OCI-M1 (cell line): ENCODE data around the gene HCAR3.
"Not testable (repeated sequence)": the region's sequence is repeated elsewhere in the genome, so short reads cannot be mapped to it uniquely, and the experiment has no call there.

Experiments used
- DNase-seq: peaks from one replicate; lab custom pipeline; 2025; lab: John Stamatoyannopoulos, UW

The HCAR3 gene

GRCh38 chr12:122716658-122717057, at the start of gene HCAR3:
HCAR3 (minus strand) TSS chr12:122716811; CDS start chr12:122716737, 74 bp downstream.
- not testable (repeated sequence) for DNase-seq

GRCh38 chr12:122757568-122757967, 41.0 kb upstream of the HCAR3 start:
- DNase-seq = peak; percentile 91

- no peak for DNase-seq
Measured at GRCh38 chr12:122754790-122755189, 38.2 kb upstream of the HCAR3 start.

GRCh38 chr12:122753319-122753650, 36.7 kb upstream of the HCAR3 start:
- peak; percentile 60 for DNase-seq

GRCh38 chr12:122752464-122753318, 36.1 kb upstream of the HCAR3 start, which contains the start of gene DENR:
DENR (plus strand) TSS chr12:122752824; CDS start chr12:122753702, 878 bp downstream.
- peak; percentile 98 for DNase-seq

- peak; percentile 57 for DNase-seq
Measured at GRCh38 chr12:122750781-122751515, 34.3 kb upstream of the HCAR3 start.

GRCh38 chr12:122749569-122750332, 33.1 kb upstream of the HCAR3 start:
- DNase-seq = no peak

GRCh38 chr12:122747224-122748135, 30.9 kb upstream of the HCAR3 start:
- peak; percentile 21 for DNase-seq

GRCh38 chr12:122743895-122744525, 27.4 kb upstream of the HCAR3 start:
- DNase-seq = no peak

GRCh38 chr12:122740351-122740750, 23.7 kb upstream of the HCAR3 start:
- peak; percentile 29 for DNase-seq

- peak; percentile 44 for DNase-seq
Measured at GRCh38 chr12:122738571-122738970, 22.0 kb upstream of the HCAR3 start.

GRCh38 chr12:122732611-122733010, 16.0 kb upstream of the HCAR3 start:
- no peak for DNase-seq

- DNase-seq = no peak
Measured at GRCh38 chr12:122732170-122732569, 15.6 kb upstream of the HCAR3 start.

- no peak for DNase-seq
Measured at GRCh38 chr12:122730215-122731014, 13.8 kb upstream of the HCAR3 start, which contains the start of gene HCAR1. HCAR1 (minus strand) TSS chr12:122730844; CDS start chr12:122730339, 505 bp downstream.

- DNase-seq = no peak
Measured at GRCh38 chr12:122729583-122730214, 13.1 kb upstream of the HCAR3 start.

- peak; percentile 77 for DNase-seq
Measured at GRCh38 chr12:122726080-122726558, 9.5 kb upstream of the HCAR3 start.

GRCh38 chr12:122725452-122726079, 9.0 kb upstream of the HCAR3 start:
- DNase-seq = no peak

- no peak for DNase-seq
Measured at GRCh38 chr12:122724641-122725243, 8.1 kb upstream of the HCAR3 start.
